Activated B cell treated with CpG ODN at 0.5 μM for 24 hours (primary cell): ENCODE measurements around the gene NEK10. TPM values are rescaled to one million over a fixed set of nuclear protein-coding genes. Genes with fewer than 3 reads are reported as not detected.

Experiments used
- ATAC-seq: fragments of 200-7000 bp; cut with Tn5 transposase; one replicate; pipeline ENCODE4 v1.10.0; 2021; ENCODE audit warnings: low read depth, mild to moderate bottlenecking, moderate library complexity
- CTCF ChIA-PET: fragments of 350-600 bp; sonication (Branson Sonifier 250); formaldehyde crosslinking; loops from one replicate; lab custom pipeline; 2021; ENCODE audit warnings: antibody characterized with exemption; lab: Charles Lee
- POLR2A ChIA-PET: fragments of 350-600 bp; sonication (Branson Sonifier 250); formaldehyde crosslinking; loops from one replicate; lab custom pipeline; 2021; ENCODE audit warnings: antibody characterized with exemption; lab: Charles Lee
- DNase-seq: peaks from one replicate; pipeline ENCODE4 v3.0.0; 2022
- H3K27ac Mint-ChIP-seq: one replicate; pipeline ENCODE4 v1.8.0; 2020; ENCODE audit warnings: mixed read lengths
- H3K27me3 Mint-ChIP-seq: one replicate; pipeline ENCODE4 v1.8.0; 2021; ENCODE audit warnings: mixed read lengths
- H3K36me3 Mint-ChIP-seq: one replicate; pipeline ENCODE4 v1.8.0; 2021; ENCODE audit warnings: low read depth, mixed read lengths
- H3K4me1 Mint-ChIP-seq: one replicate; pipeline ENCODE4 v1.8.0; 2021; ENCODE audit warnings: mixed read lengths
- H3K4me3 Mint-ChIP-seq: one replicate; pipeline ENCODE4 v1.8.0; 2020; ENCODE audit warnings: mild to moderate bottlenecking, mixed read lengths
- H3K9me3 Mint-ChIP-seq: one replicate; pipeline ENCODE4 v1.8.0; 2020; ENCODE audit warnings: mixed read lengths
- intact Hi-C: fragments of 100-400 bp; cut with micrococcal nuclease; formaldehyde crosslinking; loops from one replicate; pipeline ENCODE4 v1.15.1; 2024
- total RNA-seq: library from RNA; stranded (reverse); gene quantifications from 2 replicates; pipeline ENCODE4 v1.2.3, GENCODE V29; 2022
- TF ChIP-seq, protein P1 (sequence below): fragments of 200-600 bp; IDR thresholded peaks from one replicate; pipeline ENCODE4 v1.8.0; 2022; ENCODE audit warnings: antibody characterized with exemption, mild to moderate bottlenecking

The NEK10 gene
- total RNA-seq, 1 donor from 2014 or later: 0.84 TPM

DNA sequence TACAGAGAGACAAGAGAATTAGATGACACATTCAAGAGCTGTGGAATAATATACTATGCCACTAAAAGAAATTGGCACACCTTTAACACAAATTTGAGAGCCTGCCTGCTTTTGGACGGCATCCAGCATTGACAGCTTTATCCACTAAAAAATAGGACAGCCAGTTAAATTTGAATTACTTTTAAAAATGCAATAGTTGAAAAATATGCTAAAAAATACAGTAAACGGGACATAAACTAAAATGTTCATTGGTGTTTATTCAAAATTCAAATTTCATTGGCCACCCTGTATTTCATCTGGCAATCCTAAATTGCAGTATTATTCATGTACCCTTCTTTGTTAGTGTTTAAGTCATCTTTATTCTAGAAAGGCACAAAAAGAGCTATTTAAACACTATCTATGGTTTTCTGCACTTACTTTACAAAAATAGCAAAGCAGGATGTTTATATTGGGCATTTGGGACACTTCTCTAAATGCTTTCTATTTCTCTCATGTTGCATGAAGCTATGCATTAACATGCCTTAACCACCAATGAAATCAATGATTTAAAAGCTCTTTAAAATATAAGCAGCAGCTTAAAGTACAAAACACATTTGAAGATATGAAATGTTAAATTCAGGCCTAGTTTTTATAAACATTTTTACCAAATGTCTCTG, 160.1 kb downstream of the NEK10 start:
- Mint-ChIP-seq H3K4me3 (no peak overlapping the region), H3K9me3 (no peaks in the 10 kb centered on the region), H3K27me3 (no peaks in the 10 kb centered on the region), H3K36me3 (no peaks in the 10 kb centered on the region), H3K27ac (no peak overlapping the region), H3K4me1 (no peaks in the 10 kb centered on the region)
- intact Hi-C loops: no loop called here
- TF ChIP-seq, protein P1, sequence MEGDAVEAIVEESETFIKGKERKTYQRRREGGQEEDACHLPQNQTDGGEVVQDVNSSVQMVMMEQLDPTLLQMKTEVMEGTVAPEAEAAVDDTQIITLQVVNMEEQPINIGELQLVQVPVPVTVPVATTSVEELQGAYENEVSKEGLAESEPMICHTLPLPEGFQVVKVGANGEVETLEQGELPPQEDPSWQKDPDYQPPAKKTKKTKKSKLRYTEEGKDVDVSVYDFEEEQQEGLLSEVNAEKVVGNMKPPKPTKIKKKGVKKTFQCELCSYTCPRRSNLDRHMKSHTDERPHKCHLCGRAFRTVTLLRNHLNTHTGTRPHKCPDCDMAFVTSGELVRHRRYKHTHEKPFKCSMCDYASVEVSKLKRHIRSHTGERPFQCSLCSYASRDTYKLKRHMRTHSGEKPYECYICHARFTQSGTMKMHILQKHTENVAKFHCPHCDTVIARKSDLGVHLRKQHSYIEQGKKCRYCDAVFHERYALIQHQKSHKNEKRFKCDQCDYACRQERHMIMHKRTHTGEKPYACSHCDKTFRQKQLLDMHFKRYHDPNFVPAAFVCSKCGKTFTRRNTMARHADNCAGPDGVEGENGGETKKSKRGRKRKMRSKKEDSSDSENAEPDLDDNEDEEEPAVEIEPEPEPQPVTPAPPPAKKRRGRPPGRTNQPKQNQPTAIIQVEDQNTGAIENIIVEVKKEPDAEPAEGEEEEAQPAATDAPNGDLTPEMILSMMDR: no peak
- ChIA-PET POLR2A (no interaction called here), CTCF (no interaction called here)
- no peak for ATAC-seq
- no peak for DNase-seq

DNA sequence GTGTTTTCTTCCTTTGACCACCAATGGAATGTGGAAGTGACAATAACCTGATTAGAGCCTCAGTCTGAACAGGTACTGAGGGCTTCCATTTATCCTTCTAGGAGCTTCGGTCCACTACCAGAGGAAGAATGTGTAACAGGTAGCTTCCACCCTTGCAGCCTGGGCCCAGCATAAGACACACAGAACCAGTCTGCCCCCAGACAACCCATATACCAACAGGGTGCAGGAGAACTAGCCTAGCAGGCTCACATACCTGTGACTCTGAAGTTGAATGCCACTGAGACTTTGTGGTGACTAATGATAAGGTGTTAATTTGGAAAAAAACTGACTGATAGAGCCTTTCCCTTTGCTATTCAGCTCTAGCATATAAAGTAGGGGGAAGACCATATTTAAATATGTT, 166.2 kb downstream of the NEK10 start:
- POLR2A ChIA-PET: no interaction called here
- CTCF ChIA-PET: no interaction called here
- Mint-ChIP-seq H3K9me3 (no peaks in the 10 kb centered on the region), H3K27me3 (no peaks in the 10 kb centered on the region), H3K4me1 (no peaks in the 10 kb centered on the region), H3K36me3 (no peaks in the 10 kb centered on the region), H3K4me3 (no peak overlapping the region), H3K27ac (no peak overlapping the region)
- DNase-seq: no peak
- ATAC-seq: no peak
- TF ChIP-seq, protein P1: no peak
- intact Hi-C loops: no loop called here

DNA sequence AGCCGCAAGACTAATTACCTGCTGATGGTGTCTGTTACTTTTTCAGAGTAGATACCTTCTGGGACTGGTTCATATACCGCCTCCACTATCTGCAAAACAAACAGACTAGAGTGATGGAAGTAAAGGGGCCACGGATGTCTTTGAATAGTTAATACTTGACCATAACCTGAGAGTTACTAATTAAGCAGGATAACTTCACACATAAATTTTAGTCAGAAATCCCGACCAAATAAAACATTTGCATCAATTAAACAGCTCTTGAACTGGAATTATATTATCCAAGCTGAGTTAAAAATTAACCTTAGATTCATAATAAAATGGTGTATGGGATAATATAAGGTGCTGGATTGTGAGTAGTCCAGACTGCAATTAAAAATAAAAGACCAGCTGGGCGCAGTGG, 167.7 kb downstream of the NEK10 start:
- intact Hi-C loops: no loop called here
- no peaks in the 10 kb centered on the region for H3K36me3 Mint-ChIP-seq
- H3K4me1 Mint-ChIP-seq: no peaks in the 10 kb centered on the region
- no peaks in the 10 kb centered on the region for H3K9me3 Mint-ChIP-seq
- H3K27ac Mint-ChIP-seq: no peak overlapping the region
- H3K4me3 Mint-ChIP-seq: no peak overlapping the region
- POLR2A ChIA-PET: no interaction called here
- TF ChIP-seq, protein P1: no peak
- no peak for DNase-seq
- H3K27me3 Mint-ChIP-seq: no peaks in the 10 kb centered on the region
- CTCF ChIA-PET: no interaction called here
- no peak for ATAC-seq

DNA sequence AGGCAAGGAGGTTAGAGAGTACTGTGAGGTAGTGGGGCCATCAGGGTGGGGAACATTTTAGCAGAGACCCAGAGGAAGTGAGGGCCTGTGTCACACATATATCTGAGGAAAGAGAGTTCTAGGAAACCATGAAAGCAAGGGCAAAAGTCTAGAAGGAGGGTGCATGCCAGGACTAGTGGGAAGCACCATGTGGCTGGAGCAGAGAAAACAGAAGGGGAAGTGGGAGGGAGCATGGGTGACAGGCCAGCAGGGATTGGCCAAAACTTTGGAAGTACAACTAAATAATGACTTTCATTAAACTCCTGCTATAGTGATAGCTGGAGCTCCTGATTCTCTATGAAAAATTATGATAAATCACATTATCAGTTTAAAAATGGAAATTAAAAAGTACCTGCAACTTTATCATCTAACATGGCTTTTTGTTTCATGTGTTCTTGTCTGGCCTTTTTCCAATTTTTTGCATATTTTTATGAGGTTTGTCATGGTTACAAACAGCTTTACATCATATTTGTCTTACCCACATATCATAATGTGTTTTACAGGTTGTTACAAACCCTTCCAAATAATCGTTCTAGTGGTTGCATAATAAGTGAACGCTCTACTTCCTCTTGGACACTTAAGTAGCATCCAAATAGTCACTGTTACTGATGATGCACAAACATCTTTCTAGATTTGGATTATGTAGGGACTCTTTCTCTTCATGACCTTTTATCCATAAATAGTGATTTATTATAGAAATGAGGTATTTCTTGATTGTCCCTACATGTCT, 168.3 kb downstream of the NEK10 start:
- intact Hi-C loops: no loop called here
- TF ChIP-seq, protein P1: no peak
- Mint-ChIP-seq H3K36me3 (no peaks in the 10 kb centered on the region), H3K27me3 (no peaks in the 10 kb centered on the region), H3K27ac (no peak overlapping the region), H3K4me3 (no peak overlapping the region), H3K4me1 (no peaks in the 10 kb centered on the region), H3K9me3 (no peaks in the 10 kb centered on the region)
- ChIA-PET CTCF (no interaction called here), POLR2A (no interaction called here)
- ATAC-seq: no peak
- no peak for DNase-seq

DNA sequence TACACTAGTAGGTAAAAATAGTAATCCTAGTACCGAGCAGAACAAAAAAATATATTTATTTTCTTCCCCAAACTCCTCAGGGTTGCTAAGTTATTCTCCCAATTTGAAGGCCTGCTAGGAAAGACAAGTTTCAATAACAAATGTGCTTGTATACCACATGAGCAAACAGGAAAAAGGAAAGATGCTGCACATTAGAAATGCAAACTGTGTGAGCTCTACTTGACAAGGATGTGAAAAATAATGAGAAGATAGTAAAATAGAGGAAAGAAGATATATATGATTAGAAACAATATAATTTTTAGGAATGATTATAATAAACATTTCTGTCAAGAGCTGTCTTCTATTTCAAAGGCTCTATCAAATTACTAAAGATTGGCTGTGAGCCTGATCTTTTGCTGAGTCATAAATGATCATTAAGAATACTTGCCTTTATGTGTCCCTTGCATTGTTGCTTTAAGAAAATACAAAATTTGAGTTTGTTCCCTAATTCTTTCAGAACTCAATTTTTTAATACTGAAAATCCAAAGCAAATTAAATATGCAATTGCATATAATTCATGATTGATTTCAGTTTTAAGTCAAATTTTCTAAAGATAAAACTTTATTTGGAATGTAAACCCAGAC, 174.2 kb downstream of the NEK10 start:
- ATAC-seq: no peak
- ChIA-PET POLR2A (no interaction called here), CTCF (no interaction called here)
- Mint-ChIP-seq H3K27ac (no peak overlapping the region), H3K9me3 (no peaks in the 10 kb centered on the region), H3K4me3 (no peak overlapping the region), H3K27me3 (no peaks in the 10 kb centered on the region), H3K4me1 (no peaks in the 10 kb centered on the region), H3K36me3 (no peaks in the 10 kb centered on the region)
- DNase-seq: no peak
- intact Hi-C loops: no loop called here
- TF ChIP-seq, protein P1: no peak
